ENCODE measurements around the gene CUL4A. TPM values are rescaled to one million over a fixed set of nuclear protein-coding genes. Genes with fewer than 3 reads are reported as not detected.
A peak's percentile ranks its signal among the peaks of the same experiment; 100 is the strongest.

The CUL4A gene
- polyA plus RNA-seq, 4 donors: 30.2 to 80.1 (median 32.5) TPM

DNA sequence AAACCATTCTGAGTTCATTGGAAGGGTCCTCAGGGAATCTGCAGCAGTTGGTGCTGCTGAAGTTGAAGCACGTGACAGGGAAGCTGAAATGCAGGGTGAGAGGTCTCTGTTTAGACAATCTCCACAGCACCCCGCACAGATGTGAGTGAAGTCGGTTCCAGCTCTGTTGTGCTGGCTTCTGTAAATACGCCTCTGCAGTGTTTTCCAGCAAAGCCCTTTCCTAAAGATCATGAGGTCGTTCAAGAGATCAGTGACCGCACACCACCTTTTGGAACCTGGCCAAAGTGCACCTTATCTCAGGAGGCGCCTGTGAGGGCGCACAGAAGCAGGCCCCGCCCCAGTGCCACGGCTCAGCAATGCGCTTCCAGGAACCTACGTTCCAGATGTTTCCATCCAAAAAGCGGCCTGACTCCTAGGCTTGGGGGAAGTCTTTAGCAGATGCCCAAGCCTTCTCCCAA, 10.8 kb downstream of the CUL4A start:
- Histone ChIP-seq H3K27ac (ENCODE audit: low read depth in 1 of 3, low read length in 2 of 3) (peak overlapping the region in 2 of 3 donors; percentile 60), H3K4me3 (ENCODE audit: low read depth in 1 of 3, low read length in 3 of 3) (no peak overlapping the region), H3K27me3 (ENCODE audit: control insufficient read depth in 3 of 3, insufficient read depth in 3 of 3, low read length in 3 of 3) (no peaks in the 10 kb centered on the region), H3K4me1 (ENCODE audit: control insufficient read depth in 3 of 3, insufficient read depth in 2 of 3, low read depth in 1 of 3, low read length in 2 of 3) (peaks cover 2 to 39% (median 5%) of the 10 kb centered on the region in 3 donors), H3K9me3 (ENCODE audit: control insufficient read depth in 2 of 2, insufficient read depth in 1 of 2, low read depth in 1 of 2, low read length in 1 of 2) (no peaks in the 10 kb centered on the region), H3K36me3 (ENCODE audit: control insufficient read depth in 3 of 3, insufficient read depth in 2 of 3, low read depth in 1 of 3, low read length in 3 of 3) (peaks cover 0 to 60% (median 4%) of the 10 kb centered on the region in 3 donors)
- WGBS, 3 donors: 15 to 58% (median 42%) methylated on average over 13 of the region's 13 CpGs
- DNase-seq (peak; percentile 87 to 90), FAIRE-seq (no peak)

GRCh38 chr13:113220877-113221276, 11.5 kb downstream of the CUL4A start:
- no peak for FAIRE-seq
- H3K36me3 ChIP-seq (ENCODE audit: control insufficient read depth in 3 of 3, insufficient read depth in 2 of 3, low read depth in 1 of 3, low read length in 3 of 3): peaks cover 0 to 63% (median 8%) of the 10 kb centered on the region in 3 donors
- no peak for DNase-seq

DNA sequence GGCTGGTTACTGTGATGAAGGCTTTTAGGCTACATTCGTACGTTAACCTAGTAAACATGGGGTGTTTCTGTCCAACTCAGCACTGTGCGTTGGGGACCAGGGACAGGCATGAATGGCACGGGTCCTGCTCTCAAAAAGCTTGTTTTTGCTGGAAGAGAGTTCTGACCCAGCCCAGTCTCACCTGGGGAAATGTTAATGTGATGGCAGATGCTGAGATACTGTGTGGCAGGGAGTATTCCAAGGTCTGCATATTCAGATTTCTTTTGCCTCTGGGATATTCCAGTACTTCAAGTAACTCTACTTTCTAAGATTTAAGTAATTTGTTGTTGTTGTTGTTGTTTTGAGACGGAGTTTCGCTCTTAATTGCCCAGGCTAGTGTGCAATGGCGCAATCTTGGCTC, 13.7 kb downstream of the CUL4A start:
- 94 to 97% (median 96%) methylated on average over 7 of the region's 7 CpGs for WGBS, 3 donors
- Histone ChIP-seq H3K27ac (ENCODE audit: low read depth in 1 of 3, low read length in 2 of 3) (no peak overlapping the region), H3K4me1 (ENCODE audit: control insufficient read depth in 3 of 3, insufficient read depth in 2 of 3, low read depth in 1 of 3, low read length in 2 of 3) (peaks cover 0 to 34% (median 5%) of the 10 kb centered on the region in 3 donors), H3K4me3 (ENCODE audit: low read depth in 1 of 3, low read length in 3 of 3) (no peak overlapping the region), H3K27me3 (ENCODE audit: control insufficient read depth in 3 of 3, insufficient read depth in 3 of 3, low read length in 3 of 3) (no peaks in the 10 kb centered on the region), H3K36me3 (ENCODE audit: control insufficient read depth in 3 of 3, insufficient read depth in 2 of 3, low read depth in 1 of 3, low read length in 3 of 3) (peaks cover 0 to 81% (median 10%) of the 10 kb centered on the region in 3 donors), H3K9me3 (ENCODE audit: control insufficient read depth in 2 of 2, insufficient read depth in 1 of 2, low read depth in 1 of 2, low read length in 1 of 2) (no peaks in the 10 kb centered on the region)
- FAIRE-seq (no peak), DNase-seq (no peak)

More at GRCh38 chr13:113220877-113221276, 11.5 kb downstream of the CUL4A start:
- no peaks in the 10 kb centered on the region for H3K9me3 ChIP-seq (ENCODE audit: control insufficient read depth in 2 of 2, insufficient read depth in 1 of 2, low read depth in 1 of 2, low read length in 1 of 2)
- H3K27me3 ChIP-seq (ENCODE audit: control insufficient read depth in 3 of 3, insufficient read depth in 3 of 3, low read length in 3 of 3): no peaks in the 10 kb centered on the region
- H3K4me3 ChIP-seq (ENCODE audit: low read depth in 1 of 3, low read length in 3 of 3): no peak overlapping the region
- WGBS, 3 donors: 95 to 98% (median 97%) methylated on average over 7 of the region's 7 CpGs
- H3K27ac ChIP-seq (ENCODE audit: low read depth in 1 of 3, low read length in 2 of 3): no peak overlapping the region
- peaks cover 2 to 39% (median 5%) of the 10 kb centered on the region in 3 donors for H3K4me1 ChIP-seq (ENCODE audit: control insufficient read depth in 3 of 3, insufficient read depth in 2 of 3, low read depth in 1 of 3, low read length in 2 of 3)

DNA sequence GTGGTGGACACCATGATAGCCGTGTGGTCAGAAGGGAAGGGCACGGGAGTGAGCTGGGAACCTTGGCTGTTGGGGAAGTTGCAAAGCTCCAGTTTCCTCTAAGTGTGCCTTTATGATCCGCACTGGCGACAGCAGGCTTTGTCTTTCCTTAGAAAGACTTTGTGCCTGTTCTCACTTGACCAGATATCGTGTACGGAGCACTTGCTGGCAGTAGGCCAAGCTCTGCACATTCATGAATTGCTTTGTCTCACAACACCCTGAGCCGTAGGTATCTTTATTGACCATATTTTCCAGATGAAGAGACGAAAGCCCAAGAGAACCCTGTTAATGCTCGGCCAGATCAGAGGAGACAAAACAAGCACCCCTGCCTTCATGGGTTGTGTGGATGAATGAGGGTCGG, 15.1 kb downstream of the CUL4A start:
- Histone ChIP-seq H3K9me3 (ENCODE audit: control insufficient read depth in 2 of 2, insufficient read depth in 1 of 2, low read depth in 1 of 2, low read length in 1 of 2) (no peaks in the 10 kb centered on the region), H3K4me3 (ENCODE audit: low read depth in 1 of 3, low read length in 3 of 3) (no peak overlapping the region), H3K27ac (ENCODE audit: low read depth in 1 of 3, low read length in 2 of 3) (peak overlapping the region in 1 of 3 donors; percentile 71), H3K36me3 (ENCODE audit: control insufficient read depth in 3 of 3, insufficient read depth in 2 of 3, low read depth in 1 of 3, low read length in 3 of 3) (peaks cover 0 to 83% (median 12%) of the 10 kb centered on the region in 3 donors), H3K4me1 (ENCODE audit: control insufficient read depth in 3 of 3, insufficient read depth in 2 of 3, low read depth in 1 of 3, low read length in 2 of 3) (peaks cover 0 to 28% (median 5%) of the 10 kb centered on the region in 3 donors), H3K27me3 (ENCODE audit: control insufficient read depth in 3 of 3, insufficient read depth in 3 of 3, low read length in 3 of 3) (no peaks in the 10 kb centered on the region)
- 21 to 67% (median 37%) methylated on average over 10 of the region's 10 CpGs for WGBS, 3 donors
- DNase-seq: peak; percentile 87 to 92
- FAIRE-seq: no peak

DNA sequence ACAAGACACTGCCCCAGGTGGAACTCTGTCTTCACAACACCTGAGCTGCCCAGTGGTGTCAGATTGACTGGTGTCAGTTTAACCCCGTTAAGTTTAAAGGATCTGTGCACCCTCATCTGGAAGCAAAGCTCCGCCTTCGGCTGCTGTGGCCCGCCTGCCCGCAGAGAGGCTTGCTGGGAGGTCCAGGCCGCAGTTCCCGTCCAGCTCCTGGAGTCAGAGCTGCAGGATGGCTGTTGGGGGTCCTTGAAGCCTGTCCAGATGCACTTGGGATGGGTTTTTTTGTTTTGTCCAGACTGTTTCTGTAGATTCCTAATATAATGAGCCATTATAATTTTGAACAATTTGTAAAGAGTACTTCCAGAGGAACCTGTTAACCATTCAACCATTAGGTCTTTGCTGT, 16.1 kb downstream of the CUL4A start:
- FAIRE-seq (no peak), DNase-seq (no peak)
- Histone ChIP-seq H3K27me3 (ENCODE audit: control insufficient read depth in 3 of 3, insufficient read depth in 3 of 3, low read length in 3 of 3) (no peaks in the 10 kb centered on the region), H3K36me3 (ENCODE audit: control insufficient read depth in 3 of 3, insufficient read depth in 2 of 3, low read depth in 1 of 3, low read length in 3 of 3) (peaks cover 4 to 83% (median 14%) of the 10 kb centered on the region in 3 donors), H3K9me3 (ENCODE audit: control insufficient read depth in 2 of 2, insufficient read depth in 1 of 2, low read depth in 1 of 2, low read length in 1 of 2) (no peaks in the 10 kb centered on the region), H3K4me3 (ENCODE audit: low read depth in 1 of 3, low read length in 3 of 3) (no peak overlapping the region), H3K4me1 (ENCODE audit: control insufficient read depth in 3 of 3, insufficient read depth in 2 of 3, low read depth in 1 of 3, low read length in 2 of 3) (peaks cover 0 to 17% (median 0%) of the 10 kb centered on the region in 3 donors), H3K27ac (ENCODE audit: low read depth in 1 of 3, low read length in 2 of 3) (no peak overlapping the region)
- 93 to 95% (median 93%) methylated on average over 7 of the region's 7 CpGs for WGBS, 3 donors

DNA sequence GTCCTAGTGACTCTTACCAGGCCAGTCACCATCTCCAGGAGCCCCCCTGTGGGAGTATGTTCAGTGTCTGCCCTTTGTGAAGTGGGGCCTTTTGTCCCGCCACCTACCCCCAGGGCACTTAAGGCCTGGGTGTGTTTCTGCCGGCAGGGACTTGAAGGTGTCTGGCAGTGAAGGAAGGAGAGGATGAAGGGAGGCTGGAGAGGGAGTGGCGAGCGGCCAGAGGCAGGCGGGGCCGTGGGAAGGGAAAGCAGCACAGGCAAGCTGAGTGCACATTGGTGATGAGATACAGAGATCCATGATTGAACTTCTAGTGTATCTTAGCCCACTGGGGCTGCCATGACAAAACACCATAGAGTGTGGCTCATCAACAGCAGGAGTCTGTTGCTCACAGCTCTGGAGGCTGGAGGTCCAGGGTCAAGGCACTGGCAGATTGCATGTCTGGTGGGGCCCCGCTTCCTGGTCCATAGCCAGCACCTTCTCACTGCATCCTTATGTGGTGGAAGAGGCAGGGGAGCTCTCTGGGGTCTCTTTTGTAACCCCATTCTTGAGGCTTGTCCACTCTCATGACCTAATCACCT, 17.5 kb downstream of the CUL4A start:
- Histone ChIP-seq H3K27ac (ENCODE audit: low read depth in 1 of 3, low read length in 2 of 3) (no peak overlapping the region), H3K36me3 (ENCODE audit: control insufficient read depth in 3 of 3, insufficient read depth in 2 of 3, low read depth in 1 of 3, low read length in 3 of 3) (peaks cover 6 to 77% (median 12%) of the 10 kb centered on the region in 3 donors), H3K4me3 (ENCODE audit: low read depth in 1 of 3, low read length in 3 of 3) (no peak overlapping the region), H3K27me3 (ENCODE audit: control insufficient read depth in 3 of 3, insufficient read depth in 3 of 3, low read length in 3 of 3) (no peaks in the 10 kb centered on the region), H3K4me1 (ENCODE audit: control insufficient read depth in 3 of 3, insufficient read depth in 2 of 3, low read depth in 1 of 3, low read length in 2 of 3) (peaks cover 0 to 12% (median 0%) of the 10 kb centered on the region in 3 donors), H3K9me3 (ENCODE audit: control insufficient read depth in 2 of 2, insufficient read depth in 1 of 2, low read depth in 1 of 2, low read length in 1 of 2) (no peaks in the 10 kb centered on the region)
- WGBS, 3 donors: 86 to 94% (median 89%) methylated on average over 7 of the region's 7 CpGs
- FAIRE-seq (no peak), DNase-seq (no peak)

GRCh38 chr13:113229161-113229560, 19.7 kb downstream of the CUL4A start:
- H3K27ac ChIP-seq (ENCODE audit: low read depth in 1 of 3, low read length in 2 of 3): no peak overlapping the region
- WGBS, 3 donors: 84 to 99% (median 95%) methylated on average over 5 of the region's 5 CpGs
- no peak for DNase-seq
- H3K9me3 ChIP-seq (ENCODE audit: control insufficient read depth in 2 of 2, insufficient read depth in 1 of 2, low read depth in 1 of 2, low read length in 1 of 2): no peaks in the 10 kb centered on the region
- no peak overlapping the region for H3K4me3 ChIP-seq (ENCODE audit: low read depth in 1 of 3, low read length in 3 of 3)
- peaks cover 10 to 72% (median 14%) of the 10 kb centered on the region in 3 donors for H3K36me3 ChIP-seq (ENCODE audit: control insufficient read depth in 3 of 3, insufficient read depth in 2 of 3, low read depth in 1 of 3, low read length in 3 of 3)
- FAIRE-seq: no peak
- H3K27me3 ChIP-seq (ENCODE audit: control insufficient read depth in 3 of 3, insufficient read depth in 3 of 3, low read length in 3 of 3): no peaks in the 10 kb centered on the region
- peaks cover 0 to 9% (median 0%) of the 10 kb centered on the region in 3 donors for H3K4me1 ChIP-seq (ENCODE audit: control insufficient read depth in 3 of 3, insufficient read depth in 2 of 3, low read depth in 1 of 3, low read length in 2 of 3)

GRCh38 chr13:113229791-113230190, 20.4 kb downstream of the CUL4A start:
- peaks cover 14 to 71% (median 14%) of the 10 kb centered on the region in 3 donors for H3K36me3 ChIP-seq (ENCODE audit: control insufficient read depth in 3 of 3, insufficient read depth in 2 of 3, low read depth in 1 of 3, low read length in 3 of 3)
- H3K27ac ChIP-seq (ENCODE audit: low read depth in 1 of 3, low read length in 2 of 3): no peak overlapping the region
- FAIRE-seq: no peak

More at GRCh38 chr13:113229791-113230190, 20.4 kb downstream of the CUL4A start:
- 91 to 96% (median 95%) methylated on average over 20 of the region's 20 CpGs for WGBS, 3 donors
- DNase-seq: no peak
- Histone ChIP-seq H3K9me3 (ENCODE audit: control insufficient read depth in 2 of 2, insufficient read depth in 1 of 2, low read depth in 1 of 2, low read length in 1 of 2) (no peaks in the 10 kb centered on the region), H3K4me1 (ENCODE audit: control insufficient read depth in 3 of 3, insufficient read depth in 2 of 3, low read depth in 1 of 3, low read length in 2 of 3) (peaks cover 0 to 3% (median 0%) of the 10 kb centered on the region in 3 donors), H3K4me3 (ENCODE audit: low read depth in 1 of 3, low read length in 3 of 3) (no peak overlapping the region), H3K27me3 (ENCODE audit: control insufficient read depth in 3 of 3, insufficient read depth in 3 of 3, low read length in 3 of 3) (no peaks in the 10 kb centered on the region)
